Stimulated activated CD8-positive, alpha-beta memory T cell treated with anti-CD3 and anti-CD28 coated beads, Interleukin-4, amount 100 ng/mL, for 4 hours (primary cell): ENCODE data around the gene SNX25.
"Not testable (repeated sequence)": the region's sequence is repeated elsewhere in the genome, so short reads cannot be mapped to it uniquely, and the experiment has no call there.

Experiments used
- DNase-seq, 2 donors: peaks; one replicate each; pipeline ENCODE4 v3.0.0-alpha.2; 2020; ENCODE audit warnings: low read depth in 2 of 2, low spot score in 1 of 2

Gene SNX25

GRCh38 chr4:185204238-185204910 lies 5.0 kb upstream of the SNX25 start:
- DNase-seq: no peak

- not testable (repeated sequence) for DNase-seq
These were observed 4.3 kb upstream of the SNX25 start for GRCh38 chr4:185205073-185205472.

GRCh38 chr4:185205697-185206342 lies 3.6 kb upstream of the SNX25 start:
- no peak for DNase-seq

GRCh38 chr4:185207466-185207865 lies 1.9 kb upstream of the SNX25 start:
- no peak for DNase-seq

- not testable (repeated sequence) for DNase-seq
These were observed 379 bp downstream of the SNX25 start for GRCh38 chr4:185209852-185210101.

GRCh38 chr4:185210102-185210981 lies 944 bp downstream of the SNX25 start:
- DNase-seq: no peak

GRCh38 chr4:185211035-185211434 lies 1.6 kb downstream of the SNX25 start:
- DNase-seq: no peak

GRCh38 chr4:185211641-185212040 lies 2.2 kb downstream of the SNX25 start:
- no peak for DNase-seq

- DNase-seq: no peak
These were observed 3.2 kb downstream of the SNX25 start for GRCh38 chr4:185212581-185212980.

GRCh38 chr4:185213877-185214276 lies 4.5 kb downstream of the SNX25 start:
- no peak for DNase-seq

GRCh38 chr4:185215261-185215660 lies 5.9 kb downstream of the SNX25 start:
- DNase-seq: no peak

GRCh38 chr4:185217408-185217975 lies 8.1 kb downstream of the SNX25 start:
- DNase-seq: no peak

GRCh38 chr4:185218312-185218711 lies 8.9 kb downstream of the SNX25 start:
- DNase-seq: no peak

- no peak for DNase-seq
These were observed 10.3 kb downstream of the SNX25 start for GRCh38 chr4:185219551-185220344.

GRCh38 chr4:185221491-185221890 lies 12.1 kb downstream of the SNX25 start:
- no peak for DNase-seq

- no peak for DNase-seq
These were observed 12.5 kb downstream of the SNX25 start for GRCh38 chr4:185221912-185222311.

GRCh38 chr4:185222598-185222997 lies 13.2 kb downstream of the SNX25 start:
- DNase-seq: no peak

GRCh38 chr4:185224597-185224996 lies 15.2 kb downstream of the SNX25 start:
- DNase-seq: no peak

GRCh38 chr4:185225940-185226339 lies 16.5 kb downstream of the SNX25 start:
- DNase-seq: no peak

GRCh38 chr4:185227131-185227551 lies 17.7 kb downstream of the SNX25 start:
- DNase-seq: no peak

- no peak for DNase-seq
These were observed 18.4 kb downstream of the SNX25 start for GRCh38 chr4:185227713-185228278.
